ENCODE data around the gene FAM193A.
"Not testable (repeated sequence)": the region's sequence is repeated elsewhere in the genome, so short reads cannot be mapped to it uniquely, and the experiment has no call there.

The FAM193A gene

GRCh38 chr4:2536193-2537010 lies at the start of gene FAM193A:
FAM193A (plus strand) TSS chr4:2536647; CDS start chr4:2536916, 269 bp downstream.
- peak; percentile 92 for DNase-seq

GRCh38 chr4:2486981-2487380 lies 49.5 kb upstream of the FAM193A start:
- DNase-seq = no peak

GRCh38 chr4:2487632-2488031 lies 48.8 kb upstream of the FAM193A start:
- no peak for DNase-seq

GRCh38 chr4:2489081-2489805 lies 47.2 kb upstream of the FAM193A start:
- no peak for DNase-seq

- no peak for DNase-seq
Observed at GRCh38 chr4:2489841-2490552, 46.5 kb upstream of the FAM193A start.

GRCh38 chr4:2492970-2493369 lies 43.5 kb upstream of the FAM193A start:
- no peak for DNase-seq

- DNase-seq = no peak
Observed at GRCh38 chr4:2494992-2495391, 41.5 kb upstream of the FAM193A start.

GRCh38 chr4:2497324-2497723 lies 39.1 kb upstream of the FAM193A start:
- DNase-seq = no peak

- no peak for DNase-seq
Observed at GRCh38 chr4:2497931-2498330, 38.5 kb upstream of the FAM193A start.

GRCh38 chr4:2500547-2500946 lies 35.9 kb upstream of the FAM193A start:
- no peak for DNase-seq

- no peak for DNase-seq
Observed at GRCh38 chr4:2501034-2501594, 35.3 kb upstream of the FAM193A start.

- DNase-seq = no peak
Observed at GRCh38 chr4:2503809-2504208, 32.6 kb upstream of the FAM193A start.

GRCh38 chr4:2507259-2507658 lies 29.2 kb upstream of the FAM193A start:
- DNase-seq = no peak

GRCh38 chr4:2507855-2508254 lies 28.6 kb upstream of the FAM193A start:
- DNase-seq = no peak

- no peak for DNase-seq
Observed at GRCh38 chr4:2510351-2511259, 25.8 kb upstream of the FAM193A start.

- DNase-seq = no peak
Observed at GRCh38 chr4:2511645-2512131, 24.8 kb upstream of the FAM193A start.

- no peak for DNase-seq
Observed at GRCh38 chr4:2512396-2513135, 23.9 kb upstream of the FAM193A start.

GRCh38 chr4:2514193-2514592 lies 22.3 kb upstream of the FAM193A start:
- not testable (repeated sequence) for DNase-seq

GRCh38 chr4:2514944-2515343 lies 21.5 kb upstream of the FAM193A start:
- DNase-seq = not testable (repeated sequence)

- DNase-seq = no peak
Observed at GRCh38 chr4:2515830-2516550, 20.5 kb upstream of the FAM193A start.

GRCh38 chr4:2516635-2517034 lies 19.8 kb upstream of the FAM193A start:
- no peak for DNase-seq
